ENCODE results near the gene TMEM240.

Gene TMEM240

GRCh38 chr1:1540090-1540817, at the start of gene TMEM240:
Gene TMEM240, minus strand, starts transcription at chr1:1540624. Its CDS starts 278 bp downstream, at chr1:1540346.
- no peak for DNase-seq (ENCODE audit: low read depth)

GRCh38 chr1:1583347-1584010, 43.1 kb upstream of the TMEM240 start:
- DNase-seq (ENCODE audit: low read depth) = no peak

- no peak for DNase-seq (ENCODE audit: low read depth)
Measured at GRCh38 chr1:1582585-1583346, 42.3 kb upstream of the TMEM240 start.

GRCh38 chr1:1578371-1578940, 38.0 kb upstream of the TMEM240 start:
- DNase-seq (ENCODE audit: low read depth) = no peak

GRCh38 chr1:1577367-1578011, 37.1 kb upstream of the TMEM240 start:
- DNase-seq (ENCODE audit: low read depth) = no peak

GRCh38 chr1:1574721-1575537, 34.5 kb upstream of the TMEM240 start, which contains the start of gene SSU72:
Gene SSU72, minus strand, starts transcription at chr1:1574863. Its CDS starts 306 bp downstream, at chr1:1574557.
- DNase-seq (ENCODE audit: low read depth) = peak; percentile 92

- DNase-seq (ENCODE audit: low read depth) = no peak
Measured at GRCh38 chr1:1573843-1574720, 33.7 kb upstream of the TMEM240 start.

GRCh38 chr1:1569341-1569740, 28.9 kb upstream of the TMEM240 start:
- no peak for DNase-seq (ENCODE audit: low read depth)

GRCh38 chr1:1567891-1568291, 27.5 kb upstream of the TMEM240 start:
- no peak for DNase-seq (ENCODE audit: low read depth)

GRCh38 chr1:1567152-1567875, 26.9 kb upstream of the TMEM240 start:
- no peak for DNase-seq (ENCODE audit: low read depth)

GRCh38 chr1:1565340-1565739, 24.9 kb upstream of the TMEM240 start:
- no peak for DNase-seq (ENCODE audit: low read depth)

GRCh38 chr1:1564268-1564667, 23.8 kb upstream of the TMEM240 start:
- DNase-seq (ENCODE audit: low read depth) = no peak

- DNase-seq (ENCODE audit: low read depth) = no peak
Measured at GRCh38 chr1:1563688-1564087, 23.3 kb upstream of the TMEM240 start.

GRCh38 chr1:1562556-1563195, 22.3 kb upstream of the TMEM240 start:
- DNase-seq (ENCODE audit: low read depth) = no peak

GRCh38 chr1:1561801-1562470, 21.5 kb upstream of the TMEM240 start:
- no peak for DNase-seq (ENCODE audit: low read depth)

GRCh38 chr1:1560178-1560577, 19.8 kb upstream of the TMEM240 start:
- no peak for DNase-seq (ENCODE audit: low read depth)

- DNase-seq (ENCODE audit: low read depth) = no peak
Measured at GRCh38 chr1:1559066-1559465, 18.6 kb upstream of the TMEM240 start.

- no peak for DNase-seq (ENCODE audit: low read depth)
Measured at GRCh38 chr1:1558591-1558990, 18.2 kb upstream of the TMEM240 start.
